IMR-90 (cell line): ENCODE results near the gene CASZ1. TPM values are rescaled to one million over a fixed set of nuclear protein-coding genes. Genes with fewer than 3 reads are reported as not detected.

Experiments
- ATAC-seq: fragments of 200-7000 bp; cut with Tn5 transposase; 2 replicates; pipeline ENCODE4 v1.9.1; 2020; ENCODE audit warnings: low read depth, mild to moderate bottlenecking, moderate library complexity
- BruUV-seq: library from RNA; stranded (reverse); fragments of 400-500 nt; replicated peaks from 2 replicates; lab custom pipeline; 2021; lab: Mats Ljungman, UMichigan
- CTCF ChIA-PET: fragments of 300-600 bp; formaldehyde crosslinking; extraction: SDS; loops from one replicate; lab custom pipeline; 2021; ENCODE audit warnings: antibody characterized with exemption; lab: Yijun Ruan, JAX
- POLR2A ChIA-PET: fragments of 300-600 bp; sonication (Branson Sonifier 250); formaldehyde crosslinking; loops from one replicate; lab custom pipeline; 2022; ENCODE audit warnings: antibody characterized with exemption; ENCODE audit not compliant: unreplicated experiment; lab: Charles Lee
- DNase-seq: peaks from one replicate; pipeline ENCODE4 v3.0.0; 2013
- H2AFZ ChIP-seq: replicated peaks from 2 replicates; pipeline ENCODE3; 2013; ENCODE audit warnings: low read length, mild to moderate bottlenecking; ENCODE audit not compliant: poor library complexity
- H2AK5ac ChIP-seq: 2 replicates; pipeline ENCODE4 v1.6.1; 2013; ENCODE audit warnings: low read depth, low read length, inconsistent platforms
- H2AK9ac ChIP-seq: replicated peaks from 2 replicates; pipeline ENCODE3; 2013; ENCODE audit warnings: mild to moderate bottlenecking, low read depth, low read length, moderate library complexity; ENCODE audit not compliant: poor library complexity
- H2BK120ac ChIP-seq: 2 replicates; pipeline ENCODE4 v1.6.1; 2013; ENCODE audit warnings: low read depth, low read length, inconsistent platforms
- H2BK15ac ChIP-seq: 3 replicates; pipeline ENCODE4 v1.6.1; 2013; ENCODE audit warnings: low read depth, low read length, inconsistent platforms
- H2BK20ac ChIP-seq: 2 replicates; pipeline ENCODE4 v1.6.1; 2013; ENCODE audit warnings: low read depth, mild to moderate bottlenecking, inconsistent platforms, low read length, moderate library complexity
- H2BK5ac ChIP-seq: 2 replicates; pipeline ENCODE4 v1.6.1; 2013; ENCODE audit warnings: mild to moderate bottlenecking, low read depth, low read length, inconsistent platforms; ENCODE audit not compliant: poor library complexity, severe bottlenecking
- H3K14ac ChIP-seq: replicated peaks from 2 replicates; pipeline ENCODE4 v1.6.1; 2013; ENCODE audit warnings: low read depth, low read length, inconsistent platforms
- H3K18ac ChIP-seq: 2 replicates; pipeline ENCODE4 v1.6.1; 2013; ENCODE audit warnings: low read depth, low read length, control low read depth
- H3K23ac ChIP-seq: 2 replicates; pipeline ENCODE4 v1.6.1; 2013; ENCODE audit warnings: low read depth, low read length, inconsistent platforms
- H3K27ac ChIP-seq: 2 replicates; pipeline ENCODE4 v1.5.1; 2013; ENCODE audit warnings: mild to moderate bottlenecking, control low read depth, low read length; ENCODE audit not compliant: insufficient read depth
- H3K27me3 ChIP-seq: 2 replicates; pipeline ENCODE4 v1.6.1; 2013; ENCODE audit warnings: low read length; ENCODE audit not compliant: control insufficient read depth, insufficient read depth
- H3K36me3 ChIP-seq: 2 replicates; pipeline ENCODE4 v1.6.1; 2013; ENCODE audit warnings: low read length, mixed read lengths; ENCODE audit not compliant: control insufficient read depth, insufficient read depth
- H3K4ac ChIP-seq: 2 replicates; pipeline ENCODE4 v1.6.1; 2013; ENCODE audit warnings: low read depth, low read length, inconsistent platforms
- H3K4me1 ChIP-seq: 2 replicates; pipeline ENCODE4 v1.6.1; 2013; ENCODE audit warnings: low read length, mixed read lengths; ENCODE audit not compliant: control insufficient read depth, insufficient read depth
- H3K4me2 ChIP-seq: 2 replicates; pipeline ENCODE4 v1.6.1; 2013; ENCODE audit warnings: low read depth, mild to moderate bottlenecking, control low read depth, low read length, moderate library complexity
- H3K4me3 ChIP-seq: 2 replicates; pipeline ENCODE4 v1.5.1; 2013; ENCODE audit warnings: low read depth, mild to moderate bottlenecking, control low read depth, low read length, moderate library complexity; ENCODE audit not compliant: insufficient read depth
- H3K56ac ChIP-seq: 2 replicates; pipeline ENCODE4 v1.6.1; 2013; ENCODE audit warnings: low read length, inconsistent platforms; ENCODE audit not compliant: insufficient read depth; ENCODE audit errors: extremely low read depth
- H3K79me1 ChIP-seq, 2 experiments: 2 replicates each; pipeline ENCODE4 v1.6.1; 2013; ENCODE audit warnings: low read length in 2 of 2, inconsistent platforms in 1 of 2, low read depth in 1 of 2
- H3K9ac ChIP-seq: 2 replicates; pipeline ENCODE4 v1.6.1; 2013; ENCODE audit warnings: low read depth, low read length, control low read depth
- H3K9me1 ChIP-seq: 2 replicates; pipeline ENCODE4 v1.6.1; 2013; ENCODE audit warnings: low read length, inconsistent platforms; ENCODE audit not compliant: insufficient read depth
- H3K9me3 ChIP-seq: 2 replicates; pipeline ENCODE4 v1.6.1; 2013; ENCODE audit warnings: low read length; ENCODE audit not compliant: control insufficient read depth, insufficient read depth
- H4K20me1 ChIP-seq: 2 replicates; pipeline ENCODE4 v1.6.1; 2013; ENCODE audit warnings: low read length, inconsistent platforms; ENCODE audit not compliant: insufficient read depth
- H4K5ac ChIP-seq: 2 replicates; pipeline ENCODE4 v1.6.1; 2013; ENCODE audit warnings: mild to moderate bottlenecking, low read depth, low read length, control low read depth
- H4K8ac ChIP-seq, 2 experiments: 2 replicates each; pipeline ENCODE4 v1.6.1; 2013; ENCODE audit warnings: low read depth in 2 of 2, low read length in 2 of 2, control low read depth in 1 of 2, inconsistent platforms in 1 of 2
- H4K91ac ChIP-seq: 2 replicates; pipeline ENCODE4 v1.6.1; 2013; ENCODE audit warnings: low read depth, low read length, inconsistent platforms; ENCODE audit not compliant: insufficient read depth
- BHLHE40 ChIP-seq: fragments of 150-350 bp; IDR thresholded peaks from 2 replicates; pipeline ENCODE4 v1.6.1; 2016; ENCODE audit warnings: mild to moderate bottlenecking, low read depth, low read length
- CEBPB ChIP-seq: IDR thresholded peaks from 2 replicates; pipeline ENCODE4 v1.6.1; 2012; ENCODE audit warnings: low read depth, low read length, improper control_type of control experiment
- CHD1 ChIP-seq: IDR thresholded peaks from 2 replicates; pipeline ENCODE4 v1.6.1; 2012; ENCODE audit warnings: low read depth, low read length, improper control_type of control experiment
- CTCF ChIP-seq: conservative IDR thresholded peaks from 2 replicates; pipeline ENCODE4 v1.5.1; 2012; ENCODE audit warnings: mild to moderate bottlenecking, low read depth, low read length, improper control_type of control experiment
- ELK1 ChIP-seq: fragments of 150-350 bp; IDR thresholded peaks from 2 replicates; pipeline ENCODE4 v1.6.1; 2016; ENCODE audit warnings: low read depth, mild to moderate bottlenecking, low read length, moderate library complexity, borderline replicate concordance
- FOS ChIP-seq: fragments of 150-350 bp; IDR thresholded peaks from 2 replicates; pipeline ENCODE4 v1.6.1; 2016; ENCODE audit warnings: low read depth, low read length
- MAFK ChIP-seq: IDR thresholded peaks from 2 replicates; pipeline ENCODE4 v1.6.1; 2012; ENCODE audit warnings: low read depth, low read length, improper control_type of control experiment
- MAZ ChIP-seq: IDR thresholded peaks from 2 replicates; pipeline ENCODE4 v1.6.1; 2012; ENCODE audit warnings: low read depth, mild to moderate bottlenecking, low read length, improper control_type of control experiment, moderate library complexity, borderline replicate concordance
- NFE2L2 ChIP-seq: fragments of 150-350 bp; IDR thresholded peaks from 2 replicates; pipeline ENCODE4 v1.6.1; 2016; ENCODE audit warnings: low read depth, mild to moderate bottlenecking, low read length
- POLR2A ChIP-seq: IDR thresholded peaks from 2 replicates; pipeline ENCODE4 v1.6.1; 2012; ENCODE audit warnings: mild to moderate bottlenecking, low read depth, low read length
- RCOR1 ChIP-seq: IDR thresholded peaks from 2 replicates; pipeline ENCODE4 v1.6.1; 2012; ENCODE audit warnings: mild to moderate bottlenecking, low read length, improper control_type of control experiment; ENCODE audit not compliant: insufficient replicate concordance
- RFX5 ChIP-seq: IDR thresholded peaks from 2 replicates; pipeline ENCODE4 v1.8.0; 2012; ENCODE audit warnings: low read depth, mild to moderate bottlenecking, low read length, moderate library complexity
- SMC3 ChIP-seq: fragments of 150-350 bp; IDR thresholded peaks from 2 replicates; pipeline ENCODE4 v1.6.1; 2016; ENCODE audit warnings: low read depth, mild to moderate bottlenecking, antibody characterized with exemption, low read length, moderate library complexity
- USF2 ChIP-seq: fragments of 150-350 bp; IDR thresholded peaks from 2 replicates; pipeline ENCODE4 v1.6.1; 2017; ENCODE audit warnings: mild to moderate bottlenecking, antibody characterized with exemption, low read length, low read depth
- WGBS, 2 experiments: methylation state at CpG; one replicate each; pipeline versions ENCODE4 v1.1.5 to v1.1.7; 2013; ENCODE audit warnings: missing lambda C conversion rate in 2 of 2; ENCODE audit not compliant: insufficient read length in 1 of 2; ENCODE audit errors: extremely low coverage in 2 of 2; 5-methylcytosine and 5-hydroxymethylcytosine counted together
- dilution Hi-C: fragments of 300-500 bp; cut with HindIII; formaldehyde crosslinking; loops from one replicate; pipeline ENCODE4 v1.14.3; 2018; ENCODE audit warnings: low sequenced_read_pairs; ENCODE audit not compliant: unreplicated experiment
- in situ Hi-C: fragments of 300-500 bp; cut with MboI; formaldehyde crosslinking; loops from 3 replicates; pipeline ENCODE4 v1.14.3; 2019; ENCODE audit warnings: low sequenced_read_pairs, inconsistent platforms, mixed read lengths
- intact Hi-C: fragments of 100-400 bp; cut with micrococcal nuclease; formaldehyde crosslinking; loops from 2 replicates; pipeline ENCODE4 v1.10.0; 2022
- polyA plus RNA-seq, 3 experiments: library from polyadenylated mRNA; depleted of rRNA; stranded (reverse); fragments of >200 nt; gene quantifications; 2 replicates each; pipeline ENCODE4 v1.2.3, GENCODE V29; 2012; ENCODE audit warnings: low replicate concordance in 1 of 3
- total RNA-seq: library from RNA; depleted of rRNA; stranded (reverse); fragments of >200 nt; gene quantifications from 2 replicates; pipeline ENCODE4 v1.2.3, GENCODE V29; 2012

CASZ1 gene
- total and polyA plus RNA-seq, 2 of the 4 experiments (the other 2 are of a cell fraction), result 0.18 to 0.24 TPM

- Histone ChIP-seq H2BK5ac (no peak overlapping the region), H3K9me1 (peaks cover 2% of the 10 kb centered on the region; the same call in 1 of the 2 replicates), H3K14ac (no peak overlapping the region), H3K4me3 (no peak overlapping the region), H4K5ac (peak overlapping the region; percentile 60; the same call in 1 of the 2 replicates), H3K79me1 (no peaks in the 10 kb centered on the region), H3K9ac (peak overlapping the region; percentile 72; the same call in 1 of the 2 replicates), H3K56ac (no peak overlapping the region), H3K23ac (peak overlapping the region; percentile 31; the same call in 1 of the 2 replicates), H3K27ac (peak overlapping the region; percentile 75), H3K4ac (peak overlapping the region; percentile 29; the same call in 1 of the 2 replicates), H3K27me3 (peaks cover 4% of the 10 kb centered on the region; the same call in 1 of the 2 replicates), H2BK120ac (peak overlapping the region; percentile 39; the same call in 1 of the 2 replicates), H4K8ac (peak overlapping the region; percentile 10 to 73; a peak in 2 of 4 replicates), H3K18ac (peak overlapping the region; percentile 70; the same call in 1 of the 2 replicates), H2AK9ac (no peak overlapping the region), H2BK15ac (no peak overlapping the region), H2AFZ (no peak overlapping the region), H3K4me2 (no peak overlapping the region), H3K4me1 (peaks cover 9% of the 10 kb centered on the region), H4K20me1 (no peaks in the 10 kb centered on the region), H3K9me3 (no peaks in the 10 kb centered on the region), H3K36me3 (peaks cover 4% of the 10 kb centered on the region; the same call in 1 of the 2 replicates), H4K91ac (peak overlapping the region; percentile 56), H2AK5ac (no peak overlapping the region; the same call in 1 of the 2 replicates), H2BK20ac (no peak overlapping the region)
- CTCF ChIA-PET, result no interaction called here
- ATAC-seq (no peak), DNase-seq (no peak)
- dilution Hi-C loops, result no loop called here
- WGBS, 2 experiments, result 57% methylated on average over 8 of the region's 14 CpGs; no CpG with 5 or more reads in 1 of the 2 experiments
- POLR2A ChIA-PET, result no interaction called here
- intact Hi-C loops, result no loop called here
- no peak for TF ChIP-seq ELK1
- no peak for TF ChIP-seq USF2
- TF ChIP-seq RCOR1, result no peak
- no peak for TF ChIP-seq CHD1
- no peak for TF ChIP-seq MAFK
- TF ChIP-seq NFE2L2, result no peak
- TF ChIP-seq SMC3, result no peak
- no peak for TF ChIP-seq RFX5
- no peak for TF ChIP-seq POLR2A
- no peak for TF ChIP-seq BHLHE40
- no peak for TF ChIP-seq CEBPB
- TF ChIP-seq CTCF, result no peak
- no peak for TF ChIP-seq MAZ
- TF ChIP-seq FOS, result no peak
- in situ Hi-C loops, result no loop called here
- BruUV-seq, result no TSS peak
These were observed 163.8 kb downstream of the CASZ1 start for GRCh38 chr1:10632691-10633090.
